Ishikawa (cell line): ENCODE data around the gene MEG3.

ENCODE experiments used
- CEBPB ChIP-seq: IDR thresholded peaks from 2 replicates; pipeline ENCODE4 v1.6.1; 2012
- EP300 ChIP-seq: IDR thresholded peaks from 2 replicates; pipeline ENCODE4 v1.6.1; 2012; ENCODE audit warnings: borderline replicate concordance
- FOXM1 ChIP-seq: IDR thresholded peaks from 2 replicates; pipeline ENCODE4 v1.6.1; 2012; ENCODE audit warnings: low read depth, borderline replicate concordance
- TAF1 ChIP-seq: IDR thresholded peaks from 2 replicates; pipeline ENCODE4 v1.6.1; 2012; ENCODE audit warnings: low read depth, mild to moderate bottlenecking
- TCF12 ChIP-seq: IDR thresholded peaks from 2 replicates; pipeline ENCODE4 v1.6.1; 2012; ENCODE audit warnings: low read depth
- TF ChIP-seq, protein P1 (sequence below): IDR thresholded peaks from 2 replicates; pipeline ENCODE4 v1.6.1; 2012; ENCODE audit warnings: low read depth, mild to moderate bottlenecking

DNA sequence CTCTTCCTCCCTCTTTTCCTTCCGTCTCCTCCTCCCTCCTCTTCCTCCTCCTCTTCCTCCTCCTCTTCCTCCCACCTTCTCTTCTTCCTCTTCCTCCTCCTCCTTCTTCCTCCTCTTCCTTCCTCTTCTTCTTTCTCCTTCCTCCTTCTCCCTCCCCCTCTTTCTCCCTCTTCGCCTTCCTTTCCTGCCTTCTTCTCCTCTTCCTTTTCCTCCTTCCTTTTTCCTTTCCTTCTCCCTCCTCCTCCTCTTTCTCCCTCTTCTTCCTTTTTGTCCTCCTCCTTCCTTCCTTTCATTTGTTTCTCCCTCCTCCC lies 36.0 kb downstream of the MEG3 start:
- TF ChIP-seq, protein P1, sequence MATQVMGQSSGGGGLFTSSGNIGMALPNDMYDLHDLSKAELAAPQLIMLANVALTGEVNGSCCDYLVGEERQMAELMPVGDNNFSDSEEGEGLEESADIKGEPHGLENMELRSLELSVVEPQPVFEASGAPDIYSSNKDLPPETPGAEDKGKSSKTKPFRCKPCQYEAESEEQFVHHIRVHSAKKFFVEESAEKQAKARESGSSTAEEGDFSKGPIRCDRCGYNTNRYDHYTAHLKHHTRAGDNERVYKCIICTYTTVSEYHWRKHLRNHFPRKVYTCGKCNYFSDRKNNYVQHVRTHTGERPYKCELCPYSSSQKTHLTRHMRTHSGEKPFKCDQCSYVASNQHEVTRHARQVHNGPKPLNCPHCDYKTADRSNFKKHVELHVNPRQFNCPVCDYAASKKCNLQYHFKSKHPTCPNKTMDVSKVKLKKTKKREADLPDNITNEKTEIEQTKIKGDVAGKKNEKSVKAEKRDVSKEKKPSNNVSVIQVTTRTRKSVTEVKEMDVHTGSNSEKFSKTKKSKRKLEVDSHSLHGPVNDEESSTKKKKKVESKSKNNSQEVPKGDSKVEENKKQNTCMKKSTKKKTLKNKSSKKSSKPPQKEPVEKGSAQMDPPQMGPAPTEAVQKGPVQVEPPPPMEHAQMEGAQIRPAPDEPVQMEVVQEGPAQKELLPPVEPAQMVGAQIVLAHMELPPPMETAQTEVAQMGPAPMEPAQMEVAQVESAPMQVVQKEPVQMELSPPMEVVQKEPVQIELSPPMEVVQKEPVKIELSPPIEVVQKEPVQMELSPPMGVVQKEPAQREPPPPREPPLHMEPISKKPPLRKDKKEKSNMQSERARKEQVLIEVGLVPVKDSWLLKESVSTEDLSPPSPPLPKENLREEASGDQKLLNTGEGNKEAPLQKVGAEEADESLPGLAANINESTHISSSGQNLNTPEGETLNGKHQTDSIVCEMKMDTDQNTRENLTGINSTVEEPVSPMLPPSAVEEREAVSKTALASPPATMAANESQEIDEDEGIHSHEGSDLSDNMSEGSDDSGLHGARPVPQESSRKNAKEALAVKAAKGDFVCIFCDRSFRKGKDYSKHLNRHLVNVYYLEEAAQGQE: no peak
- TF ChIP-seq CEBPB (no peak), EP300 (no peak), TAF1 (no peak), FOXM1 (no peak), TCF12 (no peak)
